HG02884 (cell line): ENCODE results near the gene SLC2A9.
"Not testable (repeated sequence)": the region's sequence is repeated elsewhere in the genome, so short reads cannot be mapped to it uniquely, and the experiment has no call there.

Source experiments
- ATAC-seq: cut with Tn5 transposase; IDR thresholded peaks from one replicate; pipeline ENCODE4 v1.9.1; 2021; ENCODE audit warnings: mild to moderate bottlenecking, moderate library complexity; ENCODE audit not compliant: unreplicated experiment

Gene SLC2A9

DNA sequence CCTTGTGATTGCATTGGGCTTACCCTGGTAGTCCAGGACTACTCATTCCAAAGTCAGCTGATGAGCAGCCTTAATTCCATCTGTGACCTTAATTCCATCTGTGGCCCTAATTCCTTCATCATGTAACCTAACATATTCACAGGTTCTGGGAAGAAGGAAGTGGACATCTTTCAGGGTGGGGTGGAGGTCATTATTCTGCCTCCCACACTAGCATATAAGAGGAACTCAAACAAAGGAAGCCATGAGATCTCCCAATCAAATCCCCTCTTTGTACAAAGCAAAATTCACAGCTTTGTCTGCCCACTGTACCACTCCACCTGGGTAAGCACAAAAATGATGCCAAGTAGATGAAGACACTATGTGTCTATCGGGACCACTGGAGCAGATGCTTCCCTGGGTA lies 87.3 kb downstream of the SLC2A9 start:
- no peak for ATAC-seq

DNA sequence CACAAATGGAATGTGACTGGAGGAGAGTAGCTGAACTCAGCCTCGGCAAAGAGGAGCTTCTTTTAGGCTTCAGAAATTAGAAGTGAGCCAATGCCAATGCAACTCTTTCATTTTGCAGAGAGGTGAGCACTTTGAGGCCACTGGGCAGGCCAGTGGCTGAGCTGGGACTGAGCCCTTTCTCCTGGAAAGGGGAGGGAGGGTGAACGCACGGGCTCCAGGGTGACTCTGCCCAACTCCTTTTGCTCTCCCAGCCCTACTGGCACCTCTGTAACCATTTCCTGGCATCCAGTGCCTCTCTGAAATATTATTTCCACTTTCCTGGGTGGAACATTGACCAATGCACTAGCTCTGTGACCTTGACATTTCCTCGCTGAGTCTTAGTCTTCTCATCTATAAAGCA lies 88.1 kb downstream of the SLC2A9 start:
- ATAC-seq = no peak

DNA sequence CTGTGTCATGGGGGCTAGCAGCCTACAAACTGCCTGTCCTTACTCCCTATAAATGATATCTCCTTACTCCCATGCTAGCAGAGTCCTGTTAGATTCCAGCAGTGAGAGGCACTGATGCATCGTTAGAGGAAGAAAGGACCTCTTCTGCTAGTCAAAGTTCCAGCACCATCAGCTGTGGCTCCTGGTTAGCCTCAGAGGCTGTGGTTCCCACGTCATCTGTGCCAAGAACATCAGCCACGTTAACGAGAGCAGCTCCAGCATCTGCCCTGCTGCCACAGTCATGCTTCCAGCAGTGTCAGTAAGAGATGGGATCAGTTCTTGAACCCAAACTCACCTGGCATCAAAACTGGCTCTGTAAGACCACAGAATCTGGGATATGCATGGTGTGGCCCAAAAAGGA lies 88.5 kb downstream of the SLC2A9 start:
- no peak for ATAC-seq

DNA sequence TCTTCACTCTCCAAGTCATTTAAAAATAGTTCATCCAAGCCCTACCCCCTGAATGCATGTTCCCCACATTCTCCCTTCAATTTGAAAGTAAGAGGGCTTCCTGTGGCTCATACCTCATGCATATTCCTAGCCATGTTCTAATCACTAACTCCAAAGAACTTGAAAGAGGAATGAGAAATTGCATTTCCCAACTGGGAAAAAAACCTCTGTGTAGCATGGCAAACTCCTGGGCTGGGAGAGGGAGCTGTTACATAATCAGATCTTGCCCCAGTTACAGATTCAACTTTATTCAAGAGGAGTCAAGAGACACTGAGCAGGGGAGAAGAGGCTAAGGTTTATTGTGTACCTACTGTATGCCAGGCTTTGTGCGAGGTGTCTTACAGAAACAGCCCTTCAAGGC lies 90.2 kb downstream of the SLC2A9 start:
- no peak for ATAC-seq

DNA sequence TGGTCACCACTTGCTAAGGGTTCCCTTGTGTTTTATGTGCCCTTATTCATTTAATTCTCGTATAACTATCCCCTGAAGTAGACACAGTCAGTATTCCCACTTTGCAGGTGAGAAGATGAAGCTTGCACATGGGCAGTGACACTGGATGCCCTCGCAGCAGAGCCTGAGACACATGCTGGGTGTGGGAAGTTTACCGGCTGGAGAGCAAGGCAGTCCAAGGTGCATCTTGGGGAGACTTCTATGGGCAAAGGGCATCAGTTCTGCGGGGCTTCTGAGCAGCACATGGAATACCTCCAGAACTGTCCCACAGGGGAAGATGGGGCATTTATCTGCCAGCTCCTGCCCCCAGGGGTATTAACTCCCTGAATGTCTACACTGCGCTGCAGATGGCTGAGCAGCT lies 92.2 kb downstream of the SLC2A9 start:
- no peak for ATAC-seq

DNA sequence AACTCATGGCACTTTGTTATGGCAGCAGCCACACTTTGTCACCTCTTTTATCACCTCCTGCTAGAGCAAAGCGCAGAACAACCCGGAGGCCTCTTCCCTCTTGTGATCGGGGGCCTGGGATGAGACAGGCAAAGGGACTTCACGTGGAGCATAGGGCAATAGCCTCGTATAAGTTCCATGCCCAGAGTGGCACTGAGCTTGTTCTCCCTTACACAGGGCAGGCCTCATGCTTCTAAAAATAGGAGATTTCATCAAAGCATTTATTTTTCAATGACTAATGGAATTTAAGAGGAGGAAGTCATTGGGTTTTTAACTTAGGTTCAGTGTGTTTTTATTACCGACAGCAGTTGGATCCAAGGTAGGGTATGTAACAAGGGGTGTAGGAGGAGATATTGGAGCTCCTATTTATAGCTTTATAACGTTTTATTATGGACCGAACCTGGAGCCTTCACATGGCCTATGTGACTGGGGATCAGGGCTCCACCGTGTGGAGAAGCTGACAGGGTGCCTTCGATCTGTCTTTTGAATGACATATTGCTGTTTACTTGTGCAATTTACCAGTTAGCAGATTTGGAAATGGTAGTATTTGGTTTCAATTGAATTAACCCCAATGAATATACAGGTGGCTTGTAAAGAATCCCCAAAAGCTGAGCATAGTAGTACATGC lies 93.8 kb downstream of the SLC2A9 start:
- no peak for ATAC-seq

DNA sequence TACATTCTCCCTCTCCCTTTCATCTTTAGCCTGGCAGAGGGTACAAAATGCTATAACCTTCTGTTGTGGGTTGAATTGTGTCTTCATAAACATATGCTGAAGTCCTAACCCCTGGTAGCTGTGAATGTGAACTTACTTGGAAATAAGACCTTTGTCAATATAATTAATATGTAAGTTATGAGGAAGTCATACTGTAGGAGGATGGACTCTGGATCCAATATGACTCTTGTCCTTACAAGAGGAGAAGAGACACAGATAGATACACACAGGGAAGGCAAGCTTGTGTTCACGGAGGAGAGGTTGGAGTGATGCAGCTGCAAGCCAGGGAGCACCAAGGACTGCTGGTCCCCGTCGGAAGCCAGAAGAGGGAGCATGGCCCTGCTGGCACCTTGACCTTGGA lies 94.7 kb downstream of the SLC2A9 start:
- no peak for ATAC-seq

DNA sequence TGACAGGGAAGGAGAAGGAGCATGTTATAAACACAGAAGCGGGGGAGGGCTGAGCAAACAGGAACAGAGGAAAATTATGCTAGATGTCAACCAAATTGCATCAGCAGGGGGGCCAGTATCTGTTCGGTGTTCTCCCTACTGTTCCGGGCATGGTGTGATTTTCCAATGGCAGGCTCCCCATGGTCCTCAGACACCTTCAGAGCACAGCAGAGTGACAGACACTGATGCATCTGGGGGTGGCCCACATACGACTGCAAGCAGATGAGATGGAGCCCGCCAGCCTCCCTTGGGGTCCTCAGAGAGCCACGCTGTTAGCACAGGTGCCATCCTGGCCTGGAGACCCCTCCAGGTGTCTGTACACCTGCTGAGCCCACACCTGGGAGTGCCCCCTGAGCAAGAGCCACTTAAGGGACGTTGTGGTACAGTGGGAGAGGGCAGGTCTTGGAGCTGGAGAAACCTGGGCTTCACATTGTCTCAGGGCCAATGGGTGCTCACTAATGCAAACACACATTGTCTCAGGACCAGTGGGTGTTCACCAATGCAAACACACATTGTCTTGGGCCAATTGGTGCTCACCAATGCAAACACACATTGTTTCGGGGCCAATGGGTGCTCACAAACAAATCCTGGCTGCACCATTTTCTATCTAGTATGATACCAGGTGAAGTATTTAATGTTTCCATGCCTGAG lies 95.4 kb downstream of the SLC2A9 start:
- no peak for ATAC-seq

DNA sequence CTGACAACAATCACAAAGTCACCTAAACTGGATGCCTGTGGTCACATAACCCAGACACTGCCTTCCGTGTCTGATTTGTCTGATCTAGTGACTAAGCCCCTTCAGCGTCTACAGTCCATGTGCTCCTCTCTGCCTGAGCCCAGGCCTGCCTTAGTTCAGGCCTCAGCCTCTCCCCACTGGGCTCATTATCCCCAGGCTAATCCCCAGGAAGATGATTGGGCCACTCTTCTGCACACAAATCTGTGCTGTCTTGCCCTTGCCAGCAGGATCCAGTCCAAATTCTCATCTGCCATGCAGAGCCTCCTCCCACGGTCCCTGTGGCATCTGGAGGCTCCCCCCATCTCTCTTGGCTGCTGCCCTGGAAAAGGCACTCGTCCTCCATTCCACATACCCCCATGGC lies 96.5 kb downstream of the SLC2A9 start:
- ATAC-seq = no peak

DNA sequence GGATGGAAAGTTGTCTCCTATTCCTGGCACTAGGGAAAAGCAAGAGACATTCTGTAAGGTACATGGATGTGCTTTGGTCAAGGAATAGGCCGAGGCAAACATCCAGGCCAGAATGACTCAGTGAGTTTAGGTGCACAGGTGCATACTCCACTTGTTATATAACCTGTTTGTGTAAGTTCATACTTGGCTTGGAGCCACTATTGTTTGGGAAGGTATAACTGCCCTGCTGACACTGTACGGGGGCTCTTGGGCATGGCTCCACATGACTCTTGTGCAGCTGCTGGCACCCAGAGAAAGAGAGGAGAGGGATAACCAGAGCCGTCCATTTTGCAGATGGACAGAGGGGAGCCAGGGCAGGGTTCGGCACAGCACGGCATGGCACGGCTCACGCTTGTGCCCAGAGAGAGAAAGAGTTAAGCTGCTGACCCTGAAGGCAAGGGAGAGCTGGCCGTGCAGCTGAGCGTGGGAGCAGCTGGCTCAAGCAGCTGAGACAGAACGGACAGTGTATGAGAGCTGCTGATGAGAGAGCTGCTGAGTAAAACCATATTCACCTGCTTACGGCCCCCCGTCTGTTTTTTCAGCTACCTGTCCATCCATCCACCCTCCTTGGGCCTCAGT lies 98.0 kb downstream of the SLC2A9 start:
- no peak for ATAC-seq

DNA sequence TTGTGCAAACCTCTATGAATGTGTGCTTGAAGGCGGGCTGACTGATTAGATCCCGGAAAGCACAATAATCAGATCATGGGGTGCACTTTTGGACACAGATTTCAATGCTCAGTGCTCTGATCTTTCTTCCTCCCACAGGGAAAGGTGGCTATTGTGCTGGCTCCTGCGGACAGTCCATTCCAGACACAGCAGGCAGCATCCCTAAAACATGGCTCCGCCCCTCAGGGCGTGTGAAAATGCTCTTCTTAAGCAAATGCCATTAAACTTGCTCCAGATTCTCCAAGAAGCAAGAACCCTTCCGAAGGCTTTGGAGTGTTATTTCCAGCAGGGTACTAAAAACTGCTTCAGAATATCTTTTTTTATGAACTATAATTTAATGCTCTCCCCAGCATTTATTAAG lies 100.0 kb downstream of the SLC2A9 start:
- no peak for ATAC-seq

DNA sequence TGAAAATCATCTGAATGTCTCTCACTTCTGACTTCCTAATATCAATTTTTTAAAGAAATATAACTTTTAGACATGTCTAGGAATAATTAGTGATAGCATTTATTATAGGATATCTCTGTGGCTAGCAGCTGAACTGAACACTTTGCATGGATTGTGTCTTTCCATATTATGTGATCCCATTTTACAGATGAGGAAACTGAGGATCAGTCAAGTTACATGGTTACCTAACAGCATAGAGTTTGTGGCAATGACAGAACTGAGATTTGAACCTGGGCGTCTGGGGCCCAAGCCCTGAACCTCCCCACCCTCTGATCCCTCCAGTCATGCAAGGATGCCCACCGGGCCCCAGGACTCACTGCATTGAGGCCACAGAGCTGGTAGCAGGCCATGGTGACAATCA lies 101.3 kb downstream of the SLC2A9 start:
- ATAC-seq = no peak

DNA sequence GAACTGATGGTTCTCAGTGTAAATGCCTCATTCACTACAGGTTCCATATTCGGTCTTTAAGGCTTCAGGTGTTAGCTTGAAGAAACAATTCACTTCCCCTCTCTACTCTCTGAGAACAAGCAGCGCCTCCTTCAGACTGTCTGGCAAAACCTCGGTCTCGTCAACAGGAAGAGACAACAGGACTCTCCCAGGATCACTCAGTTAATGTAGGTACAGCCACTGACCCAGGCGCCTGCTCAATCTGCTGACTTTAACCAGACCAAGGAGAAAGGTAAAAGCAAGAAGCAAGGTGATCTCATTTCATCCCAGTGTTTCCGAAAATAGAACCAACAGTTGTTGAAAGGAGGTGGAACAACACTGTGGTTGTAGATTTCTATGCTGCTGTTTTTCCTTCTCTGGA lies 102.2 kb downstream of the SLC2A9 start:
- no peak for ATAC-seq

DNA sequence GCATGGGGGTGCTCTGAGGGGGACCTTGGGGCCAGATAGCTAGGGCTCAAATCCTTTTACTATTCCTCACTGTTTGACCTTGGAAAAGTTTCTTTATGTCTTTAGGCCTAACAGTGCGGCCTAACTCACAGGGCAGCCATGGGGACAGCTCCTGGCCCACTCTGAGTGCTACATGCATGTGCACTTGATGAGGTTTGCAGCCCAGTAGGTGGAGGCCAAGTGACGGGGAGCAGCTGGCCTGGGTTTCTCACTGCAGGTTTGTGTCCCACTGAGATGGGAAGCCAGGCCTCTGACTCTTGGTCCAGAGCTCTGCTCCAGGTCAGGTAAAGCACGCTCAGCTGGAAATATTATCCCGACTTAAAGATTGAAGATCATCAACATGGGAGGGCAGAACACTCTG lies 102.8 kb downstream of the SLC2A9 start:
- ATAC-seq = no peak

DNA sequence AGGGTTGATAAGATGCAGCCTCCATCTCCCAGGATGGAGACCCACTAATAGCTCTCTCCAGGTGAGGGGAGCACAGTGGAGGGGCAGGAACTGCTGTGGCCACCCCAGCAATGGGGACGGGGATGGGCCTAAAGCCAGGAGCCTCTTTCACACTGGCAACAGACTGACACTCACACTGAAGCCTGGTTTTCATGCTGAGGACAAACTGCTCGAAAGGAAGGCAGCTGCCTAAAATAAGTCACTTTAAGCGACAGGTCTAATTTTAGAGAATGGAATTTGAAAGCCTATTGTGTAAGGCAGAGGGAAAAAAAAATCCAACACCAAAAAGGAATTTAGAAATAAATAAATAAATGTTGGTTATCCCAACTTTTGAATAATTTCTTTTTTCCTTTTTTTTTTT lies 104.4 kb downstream of the SLC2A9 start:
- no peak for ATAC-seq

DNA sequence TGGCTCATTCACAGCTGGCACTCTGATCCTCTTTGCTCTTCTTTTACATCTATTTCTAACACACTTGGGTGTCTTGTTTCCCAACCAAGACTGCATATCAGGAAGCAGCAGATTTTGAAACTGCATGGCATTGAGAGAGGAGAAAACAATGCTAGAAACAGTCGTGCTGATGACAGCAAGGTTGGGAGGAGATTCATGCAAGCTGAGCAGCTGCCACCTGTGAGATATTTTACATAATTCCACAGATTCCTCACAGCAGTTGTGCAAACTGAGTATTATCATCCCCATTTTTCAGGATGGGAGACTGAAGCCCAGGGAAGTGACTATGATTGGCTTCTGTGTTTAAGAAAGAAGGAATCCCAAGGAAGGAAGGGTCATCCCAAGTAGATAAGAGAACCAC lies 105.0 kb downstream of the SLC2A9 start:
- ATAC-seq = no peak

DNA sequence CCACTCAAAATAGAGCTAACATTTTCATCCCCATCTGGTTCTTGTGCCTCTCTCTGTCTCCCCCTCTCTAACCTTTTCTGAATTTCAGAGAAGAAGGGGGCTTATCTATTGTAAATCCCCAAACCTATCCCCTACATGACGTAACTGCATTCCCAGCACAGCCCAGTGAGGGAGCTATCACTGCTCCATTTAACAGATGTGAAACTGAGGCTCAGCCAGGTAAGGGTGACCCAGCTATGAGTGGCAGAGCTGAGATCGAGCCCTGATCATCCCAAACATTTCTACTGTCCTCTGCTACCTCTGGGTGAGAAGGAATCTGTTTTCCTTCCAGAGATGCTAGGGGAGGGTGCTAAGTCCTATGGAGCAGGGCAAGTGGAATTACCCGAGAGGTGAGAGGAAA lies 107.5 kb downstream of the SLC2A9 start:
- ATAC-seq = no peak

DNA sequence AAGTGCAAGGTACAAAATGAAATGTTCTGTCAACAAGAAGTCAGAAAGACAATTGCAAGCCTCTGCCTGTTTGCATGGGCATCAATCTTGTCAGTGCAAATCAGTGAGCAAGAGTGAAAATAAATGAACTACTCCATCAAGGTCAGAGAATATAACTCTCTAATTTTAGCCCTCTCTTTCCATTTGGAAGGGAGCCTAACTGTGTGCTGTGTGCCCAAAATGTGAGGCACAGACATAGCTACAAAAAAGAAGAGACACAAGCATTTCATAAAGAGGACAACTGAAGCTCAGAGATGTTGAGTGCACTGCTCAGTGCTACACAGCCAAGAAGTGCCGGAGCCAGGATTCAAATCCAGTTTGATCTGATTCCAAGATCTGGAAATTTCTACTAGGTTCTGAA lies 114.3 kb downstream of the SLC2A9 start:
- ATAC-seq = no peak

DNA sequence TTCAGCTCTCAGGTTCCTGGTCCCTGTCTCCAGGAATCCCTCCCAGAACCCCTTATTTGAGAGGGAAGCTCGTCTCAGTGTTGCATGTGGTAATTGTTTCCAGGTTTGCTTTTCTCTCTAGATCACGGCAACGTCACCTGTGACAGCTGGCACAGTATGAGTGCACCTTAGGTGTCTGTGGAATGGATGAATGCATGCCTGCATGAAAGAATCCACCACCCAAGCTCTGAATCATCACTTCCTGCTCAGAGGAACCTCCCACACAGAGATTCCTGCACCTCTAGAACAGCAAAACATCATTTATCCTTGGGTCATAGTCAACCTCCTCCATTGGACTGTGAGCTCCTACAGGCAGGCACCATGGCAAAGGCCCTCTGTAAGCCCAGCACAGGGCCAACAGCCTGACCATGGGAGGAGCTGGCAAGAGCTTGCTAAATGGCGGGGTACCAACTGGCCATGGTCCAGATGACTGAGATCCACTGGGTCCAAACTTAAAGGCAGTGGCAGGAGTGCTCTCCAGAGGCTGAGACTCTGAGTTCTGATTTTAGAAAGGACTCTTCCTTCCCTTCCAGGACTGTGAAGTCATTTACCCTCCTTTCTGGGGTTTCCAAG lies 116.2 kb downstream of the SLC2A9 start:
- no peak for ATAC-seq

DNA sequence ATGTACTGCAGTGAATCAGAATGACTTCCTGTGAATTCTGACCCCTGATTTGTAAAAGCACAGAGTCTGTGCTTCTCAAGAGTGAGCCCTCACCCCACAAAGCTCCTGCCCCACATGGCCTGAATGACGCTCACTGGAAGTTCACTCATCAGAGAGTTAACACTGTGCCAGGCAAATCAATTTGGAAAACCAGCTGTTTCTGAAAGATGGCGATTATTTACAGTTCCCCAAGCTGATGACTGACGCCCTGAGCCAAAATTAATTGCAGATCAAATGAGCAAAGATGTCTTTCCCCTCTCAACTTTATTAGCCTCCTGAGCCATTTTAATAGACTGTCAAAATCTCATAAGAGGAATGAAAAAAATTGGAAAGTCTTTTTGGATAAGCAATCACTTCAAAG lies 118.0 kb downstream of the SLC2A9 start:
- no peak for ATAC-seq

DNA sequence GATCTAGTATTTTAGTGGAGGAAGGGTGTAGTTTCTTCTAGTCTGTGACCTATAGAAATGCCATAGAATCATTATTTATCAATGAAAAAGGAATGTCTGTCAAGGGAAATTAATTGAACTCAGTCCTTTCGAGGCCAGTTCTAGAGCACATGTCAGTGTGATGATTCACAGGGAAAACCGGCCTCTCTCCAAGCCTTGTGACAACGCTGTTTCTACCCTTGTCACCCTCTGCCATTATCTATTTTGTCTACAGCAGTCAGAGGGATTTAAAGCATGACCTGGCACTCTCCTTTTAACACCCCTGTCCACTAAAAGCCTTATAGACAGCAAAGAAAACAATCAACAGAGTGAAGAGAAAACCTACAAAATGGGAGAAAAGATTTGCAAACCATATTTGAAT lies 120.0 kb downstream of the SLC2A9 start:
- no peak for ATAC-seq

DNA sequence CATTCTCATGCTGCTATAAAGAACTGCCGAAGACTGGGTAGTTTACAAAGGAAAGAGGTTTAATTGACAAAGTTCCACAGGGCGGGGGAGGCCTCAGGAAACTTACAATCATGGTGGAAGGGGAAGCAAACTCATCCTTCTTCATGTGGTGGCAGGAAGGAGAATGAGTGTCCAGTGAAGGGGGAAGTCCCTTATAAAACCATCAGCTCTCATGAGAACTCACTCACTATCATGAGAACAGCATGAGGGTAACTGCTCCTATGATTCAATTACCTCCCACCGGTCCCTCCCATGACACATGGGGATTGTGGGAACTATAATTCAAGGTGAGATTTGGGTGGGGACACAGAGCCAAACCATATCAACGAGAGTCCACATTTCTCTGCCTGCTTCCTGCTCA lies 120.7 kb downstream of the SLC2A9 start:
- ATAC-seq = not testable (repeated sequence)
